WI38 (cell line): ENCODE measurements around the gene MINDY1.

Experiments used
- H3K4me3 ChIP-seq: 2 replicates; pipeline ENCODE4 v1.5.1; 2011; ENCODE audit warnings: low read depth, mild to moderate bottlenecking, control low read depth, low read length
- CTCF ChIP-seq: IDR thresholded peaks from 2 replicates; pipeline ENCODE4 v1.5.1; 2012; ENCODE audit warnings: low read depth, mild to moderate bottlenecking, control low read depth, low read length

MINDY1 gene

GRCh38 chr1:150999051-150999674 lies 7.5 kb downstream of the MINDY1 start:
- H3K4me3 ChIP-seq: no peak overlapping the region
- no peak for TF ChIP-seq CTCF

- H3K4me3 ChIP-seq: no peak overlapping the region
- TF ChIP-seq CTCF: no peak
These were observed 8.8 kb downstream of the MINDY1 start for GRCh38 chr1:150997949-150998348.

GRCh38 chr1:150997126-150997872 lies 9.4 kb downstream of the MINDY1 start:
- no peak for TF ChIP-seq CTCF
- no peak overlapping the region for H3K4me3 ChIP-seq

GRCh38 chr1:150995896-150996295 lies 10.8 kb downstream of the MINDY1 start:
- TF ChIP-seq CTCF: peak; percentile 67
- H3K4me3 ChIP-seq: no peak overlapping the region

GRCh38 chr1:150995460-150995859 lies 11.2 kb downstream of the MINDY1 start:
- H3K4me3 ChIP-seq: no peak overlapping the region
- no peak for TF ChIP-seq CTCF

GRCh38 chr1:150994248-150994647 lies 12.5 kb downstream of the MINDY1 start:
- TF ChIP-seq CTCF: no peak
- no peak overlapping the region for H3K4me3 ChIP-seq

GRCh38 chr1:150992626-150993025 lies 14.1 kb downstream of the MINDY1 start:
- TF ChIP-seq CTCF: no peak
- no peak overlapping the region for H3K4me3 ChIP-seq
